Natural killer cell (primary cell): Measurements from ENCODE around the gene RABGAP1L. TPM values are rescaled to one million over a fixed set of nuclear protein-coding genes. Genes with fewer than 3 reads are reported as not detected.
"Not testable (repeated sequence)": the region's sequence is repeated elsewhere in the genome, so short reads cannot be mapped to it uniquely, and the experiment has no call there.

Experiments
- ATAC-seq, 3 donors: fragments of 150-1000 bp in 2 of 3; fragments of 200-7000 bp in 1 of 3; cut with Tn5 transposase; 1 replicate in 1 of 3; 2 replicates in 2 of 3; pipeline ENCODE4 v1.10.0; 2021; ENCODE audit warnings: mild to moderate bottlenecking in 2 of 3, moderate library complexity in 2 of 3
- DNase-seq, 2 donors: peaks; one replicate each; pipeline versions ENCODE4 v3.0.0 to v3.0.0-alpha.2; 2013 to 2021; ENCODE audit warnings: mixed read lengths in 1 of 2
- H3K27ac ChIP-seq: one replicate; pipeline ENCODE4 v1.5.1; 2013; ENCODE audit warnings: mild to moderate bottlenecking, low read length
- H3K27me3 ChIP-seq: one replicate; pipeline ENCODE4 v1.6.1; 2013; ENCODE audit warnings: low read length; ENCODE audit not compliant: control insufficient read depth, insufficient read depth
- H3K36me3 ChIP-seq: one replicate; pipeline ENCODE4 v1.6.1; 2013; ENCODE audit warnings: low read length; ENCODE audit not compliant: control insufficient read depth, insufficient read depth
- H3K4me1 ChIP-seq: one replicate; pipeline ENCODE4 v1.6.1; 2013; ENCODE audit warnings: low read length; ENCODE audit not compliant: control insufficient read depth, insufficient read depth
- H3K4me3 ChIP-seq: one replicate; pipeline ENCODE4 v1.5.1; 2013; ENCODE audit warnings: low read length
- H3K9me3 ChIP-seq: one replicate; pipeline ENCODE4 v1.6.1; 2013; ENCODE audit warnings: low read length; ENCODE audit not compliant: control insufficient read depth, insufficient read depth
- H3K27ac Mint-ChIP-seq, 2 donors: one replicate each; pipeline ENCODE4 v1.8.0; 2022; ENCODE audit warnings: mild to moderate bottlenecking in 2 of 2, mixed read lengths in 2 of 2, moderate library complexity in 1 of 2
- H3K27me3 Mint-ChIP-seq, 2 donors: one replicate each; pipeline ENCODE4 v1.8.0; 2022; ENCODE audit warnings: low read depth in 2 of 2, mixed read lengths in 2 of 2
- H3K36me3 Mint-ChIP-seq: one replicate; pipeline ENCODE4 v1.8.0; 2022; ENCODE audit warnings: mixed read lengths
- H3K4me1 Mint-ChIP-seq, 2 donors: one replicate each; pipeline ENCODE4 v1.8.0; 2022; ENCODE audit warnings: mixed read lengths in 2 of 2
- H3K4me3 Mint-ChIP-seq: one replicate; pipeline ENCODE4 v1.8.0; 2022; ENCODE audit warnings: mild to moderate bottlenecking, moderate library complexity, mixed read lengths
- H3K9me3 Mint-ChIP-seq, 2 donors: one replicate each; pipeline ENCODE4 v1.8.0; 2022; ENCODE audit warnings: mixed read lengths in 2 of 2
- WGBS: methylation state at CpG from one replicate; pipeline ENCODE4 v1.1.7; 2013; ENCODE audit warnings: missing lambda C conversion rate; ENCODE audit not compliant: insufficient coverage; 5-methylcytosine and 5-hydroxymethylcytosine counted together
- intact Hi-C: fragments of 100-400 bp; cut with micrococcal nuclease; formaldehyde crosslinking; loops from one replicate; pipeline ENCODE4 v1.14.2; 2022
- total RNA-seq, 4 donors: library from RNA; stranded (reverse); fragments of 120-200 nt in 1 of 4; gene quantifications; one replicate each; pipeline versions ENCODE4 v1.2.3 to v1.2.4, GENCODE V29; 2013 to 2022
- TF ChIP-seq, protein P1 (sequence below): fragments of 200-600 bp; IDR thresholded peaks from one replicate; pipeline ENCODE4 v1.8.0; 2022; ENCODE audit warnings: antibody characterized with exemption

RABGAP1L gene
- total RNA-seq, 3 donors from 2014 or later (not counting 1 experiment from before 2014, with no cell fraction given), result 145 to 168 (median 153) TPM

DNA sequence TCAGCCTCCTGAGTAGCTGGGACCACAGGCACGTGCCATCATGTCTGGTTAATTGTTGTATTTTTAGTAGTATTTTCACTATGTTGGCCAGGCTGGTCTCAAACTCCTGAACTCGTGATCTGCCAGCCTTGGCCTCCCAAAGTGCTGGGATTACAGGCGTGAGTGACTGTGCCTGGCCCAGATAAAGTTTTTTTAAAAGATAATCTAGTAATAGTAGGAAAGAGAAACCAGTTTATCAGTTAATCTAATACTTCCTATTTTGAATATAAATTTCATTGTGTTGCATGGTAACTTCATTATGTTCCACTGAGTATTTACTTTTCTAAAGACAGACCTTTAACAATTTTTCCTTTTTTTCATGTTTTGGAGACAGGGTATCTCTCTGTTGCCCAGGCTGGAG is 10.0 kb downstream of the RABGAP1L start:
- Histone ChIP-seq H3K4me3 (no peak overlapping the region), H3K27me3 (no peaks in the 10 kb centered on the region), H3K27ac (no peak overlapping the region), H3K4me1 (peaks cover 6% of the 10 kb centered on the region), H3K36me3 (peaks cover 8% of the 10 kb centered on the region), H3K9me3 (no peaks in the 10 kb centered on the region)
- no peaks in the 10 kb centered on the region for H3K9me3 Mint-ChIP-seq
- DNase-seq (no peak), ATAC-seq (no peak)
- no peaks in the 10 kb centered on the region for H3K27me3 Mint-ChIP-seq
- 75% methylated on average over 2 of the region's 3 CpGs for WGBS
- TF ChIP-seq, protein P1, sequence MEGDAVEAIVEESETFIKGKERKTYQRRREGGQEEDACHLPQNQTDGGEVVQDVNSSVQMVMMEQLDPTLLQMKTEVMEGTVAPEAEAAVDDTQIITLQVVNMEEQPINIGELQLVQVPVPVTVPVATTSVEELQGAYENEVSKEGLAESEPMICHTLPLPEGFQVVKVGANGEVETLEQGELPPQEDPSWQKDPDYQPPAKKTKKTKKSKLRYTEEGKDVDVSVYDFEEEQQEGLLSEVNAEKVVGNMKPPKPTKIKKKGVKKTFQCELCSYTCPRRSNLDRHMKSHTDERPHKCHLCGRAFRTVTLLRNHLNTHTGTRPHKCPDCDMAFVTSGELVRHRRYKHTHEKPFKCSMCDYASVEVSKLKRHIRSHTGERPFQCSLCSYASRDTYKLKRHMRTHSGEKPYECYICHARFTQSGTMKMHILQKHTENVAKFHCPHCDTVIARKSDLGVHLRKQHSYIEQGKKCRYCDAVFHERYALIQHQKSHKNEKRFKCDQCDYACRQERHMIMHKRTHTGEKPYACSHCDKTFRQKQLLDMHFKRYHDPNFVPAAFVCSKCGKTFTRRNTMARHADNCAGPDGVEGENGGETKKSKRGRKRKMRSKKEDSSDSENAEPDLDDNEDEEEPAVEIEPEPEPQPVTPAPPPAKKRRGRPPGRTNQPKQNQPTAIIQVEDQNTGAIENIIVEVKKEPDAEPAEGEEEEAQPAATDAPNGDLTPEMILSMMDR, result no peak
- H3K27ac Mint-ChIP-seq, result no peak overlapping the region
- no peak overlapping the region for H3K4me3 Mint-ChIP-seq
- H3K36me3 Mint-ChIP-seq, result no peaks in the 10 kb centered on the region
- intact Hi-C loops, result loop anchor here (10.0 kb wide), 1 partner anchor 305 kb away; the partner anchor contains the start of genes GAS5 and ZBTB37
- H3K4me1 Mint-ChIP-seq, result peaks cover 56% of the 10 kb centered on the region in 2 donors

DNA sequence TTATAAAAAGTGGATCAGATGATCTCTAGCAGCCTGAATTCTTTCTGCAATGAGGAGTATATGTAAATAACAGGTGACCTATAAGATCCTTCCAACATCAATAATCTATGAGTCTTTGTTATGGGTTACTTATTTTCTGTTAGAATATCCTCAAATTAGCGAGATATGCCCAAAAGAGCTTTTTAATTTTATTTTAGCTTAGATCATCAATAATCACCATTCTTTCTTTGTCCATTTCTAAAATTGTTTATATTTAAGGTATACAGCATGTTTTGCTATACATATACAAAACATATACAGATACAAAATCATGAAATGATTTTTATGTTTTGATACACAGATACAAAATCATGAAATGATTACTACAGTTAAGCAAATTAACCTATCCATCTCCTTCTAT is 11.8 kb downstream of the RABGAP1L start:
- peaks cover 42 to 55% of the 10 kb centered on the region in 2 donors for H3K4me1 Mint-ChIP-seq

DNA sequence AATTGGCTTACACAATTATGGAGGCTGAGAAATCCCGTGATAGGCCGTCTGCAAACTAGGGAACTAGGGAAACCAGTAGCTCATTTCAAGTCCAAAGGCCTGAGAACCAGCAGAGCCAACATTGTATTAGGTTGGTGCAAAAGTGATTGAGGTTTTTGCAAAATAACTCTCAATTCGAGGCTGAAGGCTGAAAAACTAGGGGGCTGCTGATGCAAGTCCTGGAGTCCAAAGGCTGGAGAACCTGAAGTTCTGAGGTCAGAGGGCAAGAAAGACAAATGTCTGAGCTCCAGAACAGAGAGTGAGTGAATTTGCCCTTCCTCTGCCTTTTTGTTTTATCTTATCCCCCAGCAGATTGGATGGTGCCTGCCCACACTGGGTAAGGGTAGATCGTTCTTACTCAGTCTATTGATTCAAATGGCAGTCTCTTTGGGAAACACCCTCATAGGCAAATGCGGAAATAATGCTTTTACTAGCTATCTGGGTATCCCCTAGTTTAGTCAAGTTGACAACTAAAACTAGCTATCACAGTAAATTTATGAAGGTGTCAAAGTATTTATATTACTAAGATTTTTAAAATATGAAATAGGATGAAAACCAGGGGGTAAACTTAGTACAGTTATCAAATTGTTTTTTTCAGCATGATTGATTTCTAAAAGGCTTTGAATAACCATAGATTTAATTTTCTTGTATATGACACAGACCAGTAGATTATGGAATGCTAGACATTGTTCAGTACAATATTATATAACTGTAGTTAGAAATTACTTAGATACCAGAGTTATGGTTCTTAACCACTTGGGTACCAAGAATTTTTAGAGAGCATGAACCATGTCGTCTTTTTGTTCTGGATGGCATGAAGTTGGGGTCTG is 15.4 kb downstream of the RABGAP1L start:
- TF ChIP-seq, protein P1, result no peak
- Mint-ChIP-seq H3K27me3 (no peaks in the 10 kb centered on the region), H3K36me3 (no peaks in the 10 kb centered on the region), H3K4me1 (peaks cover 57 to 71% of the 10 kb centered on the region in 2 donors), H3K27ac (peak overlapping the region in 1 of 2 donors; percentile 3), H3K9me3 (no peaks in the 10 kb centered on the region), H3K4me3 (no peak overlapping the region)
- DNase-seq, result no peak
- WGBS, result 75% methylated on average over 6 of the region's 6 CpGs
- ATAC-seq, result no peak
- Histone ChIP-seq H3K27me3 (no peaks in the 10 kb centered on the region), H3K9me3 (no peaks in the 10 kb centered on the region), H3K4me1 (no peaks in the 10 kb centered on the region), H3K4me3 (no peak overlapping the region), H3K27ac (no peak overlapping the region), H3K36me3 (peaks cover 5% of the 10 kb centered on the region)
- intact Hi-C loops, result no loop called here

More for the DNA sequence above, 11.8 kb downstream of the RABGAP1L start:
- peaks cover 5% of the 10 kb centered on the region for H3K36me3 ChIP-seq
- Mint-ChIP-seq H3K9me3 (no peaks in the 10 kb centered on the region), H3K36me3 (no peaks in the 10 kb centered on the region), H3K27ac (no peak overlapping the region), H3K27me3 (no peaks in the 10 kb centered on the region), H3K4me3 (no peak overlapping the region)
- TF ChIP-seq, protein P1, result no peak
- WGBS, result no CpG with 5 or more reads among the region's 1 CpG
- H3K4me1 ChIP-seq, result no peaks in the 10 kb centered on the region
- H3K4me3 ChIP-seq, result no peak overlapping the region
- no peaks in the 10 kb centered on the region for H3K9me3 ChIP-seq
- DNase-seq, result no peak
- intact Hi-C loops, result no loop called here
- no peaks in the 10 kb centered on the region for H3K27me3 ChIP-seq
- no peak for ATAC-seq
- H3K27ac ChIP-seq, result no peak overlapping the region

DNA sequence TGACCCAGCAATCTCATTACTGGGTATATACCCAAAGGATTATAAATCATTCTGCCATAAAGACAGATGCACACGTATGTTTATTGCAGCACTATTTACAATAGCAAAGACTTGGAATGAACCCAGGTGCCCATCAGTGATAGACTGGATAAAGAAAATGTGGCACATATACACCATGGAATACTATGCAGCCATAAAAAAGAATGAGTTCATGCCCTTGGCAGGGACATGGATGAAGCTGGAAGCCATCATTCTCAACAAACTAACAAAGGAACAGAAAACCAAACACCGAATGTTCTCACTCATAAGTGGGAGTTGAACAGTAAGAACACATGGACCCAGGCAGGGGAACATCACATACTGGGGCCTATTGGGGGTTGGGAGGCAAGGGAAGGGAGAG is 19.1 kb downstream of the RABGAP1L start:
- 89% methylated on average over 2 of the region's 2 CpGs for WGBS
- H3K36me3 ChIP-seq, intact Hi-C loops, H3K4me3 Mint-ChIP-seq, H3K27me3 ChIP-seq, H3K4me3 ChIP-seq, H3K27me3 Mint-ChIP-seq, H3K27ac ChIP-seq, H3K9me3 Mint-ChIP-seq, H3K9me3 ChIP-seq, H3K4me1 ChIP-seq, ATAC-seq, DNase-seq, H3K36me3 Mint-ChIP-seq: not testable (repeated sequence)
- peak overlapping the region in 1 of 2 donors; percentile 65 for H3K27ac Mint-ChIP-seq
- H3K4me1 Mint-ChIP-seq, result peaks cover 59 to 71% of the 10 kb centered on the region in 2 donors
